GF-D8 (cell line): ENCODE measurements around the gene CAPN10.

Source experiments
- DNase-seq: peaks from one replicate; lab custom pipeline; 2025; lab: John Stamatoyannopoulos, UW

The CAPN10 gene

GRCh38 chr2:240637901-240638345 lies 51.4 kb downstream of the CAPN10 start:
- DNase-seq: no peak

DNA sequence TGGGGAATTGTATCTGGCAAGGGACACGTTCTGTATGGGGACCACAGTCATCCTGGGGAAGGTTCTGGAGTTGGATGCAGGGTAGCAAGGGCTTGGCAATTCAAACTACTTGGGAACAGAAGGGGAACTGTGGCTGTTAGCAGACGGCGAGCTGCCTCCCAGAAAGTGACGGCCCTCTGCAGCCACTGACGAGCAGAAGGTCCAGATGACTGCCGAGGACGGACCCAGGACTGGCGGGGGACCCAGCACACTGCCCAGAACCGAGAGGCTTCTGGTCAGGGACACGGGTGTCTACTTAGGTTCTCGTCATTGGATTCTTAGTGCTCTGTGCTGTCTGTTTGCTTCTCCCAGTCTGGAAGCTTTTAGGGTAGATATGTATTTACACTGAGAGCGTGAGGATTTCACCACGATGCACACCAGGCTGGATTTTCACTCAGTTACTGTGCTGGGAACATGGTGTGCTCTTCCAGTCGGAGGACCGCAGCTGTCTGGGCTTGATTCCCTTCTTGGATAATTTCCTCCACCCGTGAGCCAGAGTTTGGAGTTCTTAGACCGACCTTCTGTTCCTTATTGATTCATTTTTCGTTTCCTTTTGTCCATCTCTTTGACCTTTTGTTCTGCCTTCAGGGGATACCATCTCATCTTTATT lies 52.1 kb downstream of the CAPN10 start:
- DNase-seq: no peak

DNA sequence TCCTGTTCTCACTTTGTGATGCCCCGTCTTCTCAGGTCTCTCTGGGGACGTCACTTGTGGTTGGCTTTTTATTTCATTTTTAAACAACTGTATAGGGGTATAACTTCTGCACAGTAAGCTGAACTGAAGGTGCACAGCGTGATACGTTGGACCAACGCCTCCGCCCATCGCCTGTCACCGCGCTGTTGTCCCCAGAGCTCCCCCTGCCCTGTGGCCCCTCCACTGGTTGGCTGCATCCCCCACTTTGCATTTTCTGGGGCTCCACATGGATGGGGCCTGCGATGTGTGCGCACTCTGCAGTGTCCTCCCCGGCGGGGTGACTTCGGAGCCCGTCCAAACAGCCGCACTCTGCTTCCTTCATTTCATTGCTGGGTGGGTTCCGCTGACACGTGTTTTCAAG lies 53.0 kb downstream of the CAPN10 start:
- DNase-seq: no peak

- no peak for DNase-seq
Observed at GRCh38 chr2:240640939-240641338, 54.4 kb downstream of the CAPN10 start.

DNA sequence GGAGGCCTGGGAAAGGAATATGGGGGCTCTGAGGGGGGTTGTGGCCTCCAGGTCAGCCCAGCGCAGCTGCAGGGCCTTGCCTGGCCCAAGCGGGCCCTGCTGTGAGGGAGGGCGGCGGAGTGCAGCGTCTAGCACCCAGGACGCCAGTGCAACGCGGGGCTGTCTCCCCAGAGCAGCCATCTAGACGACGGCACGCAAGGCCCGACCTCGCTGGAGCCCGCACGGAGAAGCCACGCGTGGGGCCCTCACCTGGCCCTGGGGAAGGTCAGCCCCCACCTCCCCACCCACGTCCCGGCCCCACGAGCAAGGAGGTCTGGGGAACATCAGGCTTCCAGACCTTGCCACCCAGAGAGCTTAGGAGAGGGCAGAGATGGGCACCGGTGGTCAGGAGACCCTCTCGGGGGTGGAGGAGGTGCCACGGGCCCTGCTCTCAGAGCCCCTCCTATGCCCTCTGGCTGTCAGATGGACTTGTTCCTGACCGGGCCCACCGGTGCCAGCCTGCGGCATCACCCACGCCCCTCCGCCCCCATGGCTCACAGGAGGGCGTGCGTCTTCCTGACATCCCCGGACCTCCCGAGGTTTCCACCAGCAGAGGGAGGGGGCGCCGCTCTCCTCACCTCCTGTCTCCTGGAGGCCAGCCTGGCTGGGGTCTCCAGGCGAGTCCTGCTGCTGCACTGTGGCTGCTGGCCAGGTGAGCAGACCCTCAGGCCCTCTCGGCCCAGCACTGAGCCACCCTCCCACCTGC lies 55.7 kb downstream of the CAPN10 start:
- no peak for DNase-seq

- no peak for DNase-seq
Observed at GRCh38 chr2:240642806-240643092, 56.2 kb downstream of the CAPN10 start.

DNA sequence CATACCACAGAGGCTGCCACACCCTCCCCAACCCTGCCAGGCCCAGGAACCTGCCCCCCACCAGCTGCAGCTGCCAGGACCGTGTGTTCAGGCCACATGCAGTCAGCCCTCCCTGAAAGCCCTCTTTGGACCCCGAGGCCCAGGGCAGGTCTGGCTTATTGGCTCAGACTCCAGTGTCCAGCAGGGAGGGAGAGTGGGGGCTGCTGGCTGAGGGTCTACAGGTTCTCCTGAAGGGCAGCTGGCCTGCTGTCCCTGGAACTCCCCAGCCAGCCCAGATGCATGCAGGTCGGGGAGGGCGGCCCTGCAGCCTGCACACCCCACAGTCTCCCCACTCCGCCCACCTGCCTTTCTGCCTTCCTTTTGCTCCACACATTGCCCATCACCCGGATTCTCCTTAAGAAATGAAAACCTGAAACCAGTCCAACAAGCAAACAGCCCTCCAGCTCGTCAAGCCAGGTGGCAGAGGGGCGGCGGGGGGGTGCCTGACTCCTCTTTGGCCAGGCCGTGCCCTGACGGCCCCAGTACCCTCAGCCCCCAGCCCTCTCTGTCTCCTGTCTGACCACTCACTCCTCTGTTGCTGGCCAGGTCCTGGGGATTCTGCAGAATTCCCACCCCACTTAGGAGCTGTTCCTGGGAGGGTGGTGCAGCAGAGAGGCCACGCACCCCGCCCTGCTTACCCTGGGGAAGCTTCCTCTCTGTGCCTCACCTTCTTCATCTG lies 56.7 kb downstream of the CAPN10 start:
- no peak for DNase-seq

DNA sequence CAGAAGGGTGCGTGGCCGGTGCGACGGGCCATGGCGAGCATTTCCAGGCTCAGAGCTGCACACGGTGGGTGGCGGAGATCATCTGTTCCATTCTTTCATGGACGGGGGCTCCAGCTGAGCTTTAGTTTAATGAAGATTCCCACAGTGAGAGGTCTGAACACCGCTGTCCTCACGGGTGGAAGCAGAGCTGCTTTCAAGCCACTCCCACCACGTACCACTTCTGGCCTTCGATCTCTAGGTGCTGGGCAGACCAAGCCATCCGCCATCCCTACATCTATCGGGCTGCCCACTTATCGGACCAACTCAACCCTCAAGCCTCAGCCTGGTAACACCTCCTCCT lies 57.2 kb downstream of the CAPN10 start:
- no peak for DNase-seq

DNA sequence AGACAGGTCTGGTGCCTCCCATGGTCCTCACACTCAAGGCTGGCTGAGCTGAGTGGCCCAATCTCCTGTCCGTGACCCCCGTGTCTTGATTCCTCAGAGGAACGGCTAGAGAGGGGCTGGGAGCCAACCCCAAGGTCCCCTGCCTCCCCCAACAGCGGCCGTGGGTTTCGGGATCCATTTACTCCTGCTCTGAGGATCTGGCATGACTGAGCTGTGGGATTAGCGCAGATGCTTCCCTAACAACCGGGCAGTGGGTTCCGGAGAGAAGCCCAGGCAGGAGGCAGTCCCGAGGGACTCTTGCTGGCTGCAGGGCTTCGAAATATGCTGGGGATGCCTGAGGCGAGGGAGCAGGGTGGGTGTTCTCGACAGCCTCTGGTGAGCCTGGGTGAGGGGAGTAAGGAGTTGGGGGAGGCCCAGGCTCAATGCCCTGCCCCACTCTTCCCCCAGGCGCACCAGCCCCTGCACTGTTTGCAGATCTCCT lies 57.7 kb downstream of the CAPN10 start:
- no peak for DNase-seq

- DNase-seq: no peak
Observed at GRCh38 chr2:240644859-240645301, 58.3 kb downstream of the CAPN10 start.

GRCh38 chr2:240645346-240645745 lies 58.8 kb downstream of the CAPN10 start:
- no peak for DNase-seq

GRCh38 chr2:240645801-240646175 lies 59.3 kb downstream of the CAPN10 start:
- no peak for DNase-seq

DNA sequence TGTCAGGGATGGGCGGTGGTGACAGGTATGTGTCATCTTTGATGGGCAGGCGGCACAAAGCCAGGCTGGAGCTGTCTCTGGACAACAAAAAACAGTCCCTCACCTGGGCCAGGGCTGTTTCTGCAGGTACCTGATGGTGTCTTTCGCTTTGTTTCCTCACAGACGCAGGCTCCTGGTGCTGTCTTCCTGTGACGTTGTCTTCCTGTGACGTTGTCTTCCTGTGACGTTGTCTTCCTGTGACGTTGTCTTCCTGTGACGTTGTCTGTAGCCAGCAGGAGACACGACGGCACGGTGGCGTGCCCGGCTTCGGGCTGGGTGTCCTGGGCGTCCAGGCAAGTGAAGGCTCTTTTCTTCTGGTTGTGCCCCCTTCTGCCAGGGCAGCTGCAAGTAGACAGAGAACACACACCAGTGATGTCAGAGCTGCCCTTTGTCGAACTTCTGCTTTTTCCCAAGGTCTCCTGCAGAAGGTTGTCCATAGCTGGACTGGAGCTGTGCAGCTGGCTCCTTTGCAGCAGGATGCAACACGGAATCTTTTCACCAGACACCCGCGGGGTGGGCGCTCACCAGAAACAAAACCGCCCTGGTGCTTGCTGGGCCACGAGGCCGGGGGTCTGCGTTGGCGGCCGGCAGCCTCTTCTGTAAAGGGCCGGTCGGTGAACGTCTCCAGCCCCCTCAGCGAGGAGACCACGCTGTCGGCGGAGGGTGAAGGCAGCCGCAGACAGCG lies 59.8 kb downstream of the CAPN10 start:
- no peak for DNase-seq

- DNase-seq: no peak
Observed at GRCh38 chr2:240646900-240647502, 60.5 kb downstream of the CAPN10 start.

DNA sequence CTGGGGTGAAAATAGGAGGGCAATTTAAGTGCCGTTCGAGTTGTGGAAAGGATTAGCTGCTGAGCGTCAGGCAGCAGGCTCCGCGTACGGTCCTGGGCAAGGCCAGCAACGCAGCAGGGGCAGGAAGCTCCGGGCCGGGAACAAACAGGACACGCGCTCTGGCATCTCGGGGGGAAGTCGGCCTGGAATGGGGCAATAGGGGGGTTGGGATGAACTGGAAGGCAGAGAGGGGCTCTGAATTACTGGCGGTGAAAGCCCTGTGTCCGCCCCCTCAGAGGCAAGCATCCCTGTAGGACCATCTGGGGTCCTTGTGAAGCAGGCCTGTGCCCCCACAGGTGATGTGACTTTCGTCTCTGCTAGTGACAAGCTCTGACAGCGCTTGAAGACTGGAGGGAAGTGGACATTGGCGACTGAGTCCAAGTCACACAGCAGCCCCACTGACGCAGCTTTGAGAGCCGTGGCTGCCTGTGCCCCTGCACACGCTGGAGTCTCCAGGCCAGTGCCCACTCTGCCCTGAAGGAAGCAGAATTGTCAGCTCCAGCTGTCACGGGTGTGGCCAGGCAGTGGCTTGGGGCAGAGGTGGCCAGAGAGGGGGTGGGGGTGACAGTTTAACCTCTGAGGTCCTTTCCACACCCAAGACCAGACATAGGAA lies 61.1 kb downstream of the CAPN10 start:
- no peak for DNase-seq

- DNase-seq: no peak
Observed at GRCh38 chr2:240648155-240648649, 61.7 kb downstream of the CAPN10 start.
